Skeletal muscle tissue (tissue), 4 donors: ENCODE data around the gene DSE. TPM values are rescaled to one million over a fixed set of nuclear protein-coding genes. Genes with fewer than 3 reads are reported as not detected.

ENCODE experiments used
- H3K27ac ChIP-seq: one replicate; pipeline ENCODE4 v1.7.0; 2013; ENCODE audit warnings: mild to moderate bottlenecking, low read depth, low read length, inconsistent platforms
- H3K27me3 ChIP-seq, 3 donors: one replicate each; pipeline ENCODE4 v1.7.0; 2013; ENCODE audit warnings: low read length in 3 of 3; ENCODE audit not compliant: control insufficient read depth in 3 of 3, insufficient read depth in 3 of 3
- H3K36me3 ChIP-seq, 3 donors: one replicate each; pipeline ENCODE4 v1.7.0; 2013; ENCODE audit warnings: low read length in 3 of 3; ENCODE audit not compliant: control insufficient read depth in 3 of 3, insufficient read depth in 3 of 3
- H3K4me1 ChIP-seq, 3 donors: one replicate each; pipeline ENCODE4 v1.7.0; 2013; ENCODE audit warnings: low read length in 3 of 3, mild to moderate bottlenecking in 3 of 3; ENCODE audit not compliant: control insufficient read depth in 3 of 3, insufficient read depth in 3 of 3
- H3K4me3 ChIP-seq, 3 donors: one replicate each; pipeline ENCODE4 v1.7.0; 2013; ENCODE audit warnings: low read length in 3 of 3
- H3K9ac ChIP-seq, 3 donors: one replicate each; pipeline ENCODE4 v1.7.0; 2013; ENCODE audit warnings: low read length in 3 of 3, mild to moderate bottlenecking in 3 of 3, moderate library complexity in 2 of 3, low read depth in 1 of 3
- H3K9me3 ChIP-seq, 3 donors: one replicate each; pipeline ENCODE4 v1.7.0; 2013; ENCODE audit warnings: low read length in 3 of 3; ENCODE audit not compliant: control insufficient read depth in 3 of 3
- total RNA-seq: library from RNA; depleted of rRNA; stranded (reverse); fragments of >200 nt; gene quantifications from one replicate; pipeline ENCODE4 v1.2.3, GENCODE V29; 2014
- donor health status: Osteomylitis.

DSE gene
- total RNA-seq, 1 donor from 2014 or later, result 26.1 TPM

GRCh38 chr6:116459927-116460326 lies 89.2 kb downstream of the DSE start:
- Histone ChIP-seq H3K4me1 (peaks cover 10 to 11% (median 10%) of the 10 kb centered on the region in 3 donors), H3K9ac (no peak overlapping the region), H3K36me3 (no peaks in the 10 kb centered on the region), H3K27me3 (no peaks in the 10 kb centered on the region), H3K27ac (no peak overlapping the region), H3K9me3 (no peaks in the 10 kb centered on the region), H3K4me3 (no peak overlapping the region)

- Histone ChIP-seq H3K27me3 (no peaks in the 10 kb centered on the region), H3K4me1 (peaks cover 10 to 11% (median 10%) of the 10 kb centered on the region in 3 donors), H3K9ac (peak within 1 kb of the TSS in 2 of 3 donors; percentile 35 to 61), H3K9me3 (no peaks in the 10 kb centered on the region), H3K27ac (no peak within 1 kb of the TSS), H3K36me3 (no peaks in the 10 kb centered on the region), H3K4me3 (peak within 1 kb of the TSS; percentile 66 to 80 (median 76))
Observed at GRCh38 chr6:116461331-116461931, 90.7 kb downstream of the DSE start, which contains the start of gene CALHM6. CALHM6 (plus strand) TSS chr6:116461375; CDS start chr6:116461930, 555 bp downstream.

- Histone ChIP-seq H3K4me3 (peak overlapping the region; percentile 66 to 80 (median 76)), H3K4me1 (peaks cover 10 to 11% (median 10%) of the 10 kb centered on the region in 3 donors), H3K36me3 (no peaks in the 10 kb centered on the region), H3K27ac (no peak overlapping the region), H3K27me3 (no peaks in the 10 kb centered on the region), H3K9ac (peak overlapping the region in 2 of 3 donors; percentile 35 to 61), H3K9me3 (no peaks in the 10 kb centered on the region)
Observed at GRCh38 chr6:116461932-116462885, 91.5 kb downstream of the DSE start.

GRCh38 chr6:116463301-116463700 lies 92.6 kb downstream of the DSE start:
- Histone ChIP-seq H3K9ac (no peak overlapping the region), H3K9me3 (no peaks in the 10 kb centered on the region), H3K36me3 (no peaks in the 10 kb centered on the region), H3K4me1 (peaks cover 10 to 11% (median 10%) of the 10 kb centered on the region in 3 donors), H3K4me3 (no peak overlapping the region), H3K27ac (no peak overlapping the region), H3K27me3 (no peaks in the 10 kb centered on the region)

GRCh38 chr6:116465246-116465645 lies 94.5 kb downstream of the DSE start:
- Histone ChIP-seq H3K9ac (no peak overlapping the region), H3K9me3 (no peaks in the 10 kb centered on the region), H3K27me3 (no peaks in the 10 kb centered on the region), H3K4me1 (peaks cover 10 to 11% (median 10%) of the 10 kb centered on the region in 3 donors), H3K4me3 (no peak overlapping the region), H3K36me3 (no peaks in the 10 kb centered on the region), H3K27ac (no peak overlapping the region)

GRCh38 chr6:116467096-116467495 lies 96.3 kb downstream of the DSE start:
- Histone ChIP-seq H3K27me3 (no peaks in the 10 kb centered on the region), H3K9me3 (no peaks in the 10 kb centered on the region), H3K36me3 (no peaks in the 10 kb centered on the region), H3K4me3 (no peak overlapping the region), H3K4me1 (peaks cover 4 to 5% (median 5%) of the 10 kb centered on the region in 3 donors), H3K9ac (no peak overlapping the region), H3K27ac (no peak overlapping the region)

GRCh38 chr6:116467514-116467913 lies 96.8 kb downstream of the DSE start:
- H3K27me3 ChIP-seq, result no peaks in the 10 kb centered on the region
- no peaks in the 10 kb centered on the region for H3K9me3 ChIP-seq
- H3K27ac ChIP-seq, result no peak overlapping the region
- H3K36me3 ChIP-seq, result no peaks in the 10 kb centered on the region
- no peak overlapping the region for H3K4me3 ChIP-seq
- H3K4me1 ChIP-seq, result peaks cover under 1 to 1% (median 1%) of the 10 kb centered on the region in 3 donors
- no peak overlapping the region for H3K9ac ChIP-seq

- H3K9ac ChIP-seq, result no peak overlapping the region
- no peak overlapping the region for H3K27ac ChIP-seq
- H3K4me1 ChIP-seq, result no peaks in the 10 kb centered on the region
- no peaks in the 10 kb centered on the region for H3K9me3 ChIP-seq
- no peaks in the 10 kb centered on the region for H3K36me3 ChIP-seq
- H3K4me3 ChIP-seq, result no peak overlapping the region
- no peaks in the 10 kb centered on the region for H3K27me3 ChIP-seq
Observed at GRCh38 chr6:116468293-116468692, 97.5 kb downstream of the DSE start.

- H3K4me3 ChIP-seq, result no peak overlapping the region
- no peaks in the 10 kb centered on the region for H3K36me3 ChIP-seq
- H3K4me1 ChIP-seq, result no peaks in the 10 kb centered on the region
- no peaks in the 10 kb centered on the region for H3K9me3 ChIP-seq
- H3K9ac ChIP-seq, result no peak overlapping the region
- H3K27ac ChIP-seq, result no peak overlapping the region
- no peaks in the 10 kb centered on the region for H3K27me3 ChIP-seq
Observed at GRCh38 chr6:116471531-116471930, 100.8 kb downstream of the DSE start.

GRCh38 chr6:116472706-116473105 lies 102.0 kb downstream of the DSE start:
- Histone ChIP-seq H3K27me3 (no peaks in the 10 kb centered on the region), H3K27ac (no peak overlapping the region), H3K36me3 (no peaks in the 10 kb centered on the region), H3K9me3 (no peaks in the 10 kb centered on the region), H3K4me1 (no peaks in the 10 kb centered on the region), H3K9ac (no peak overlapping the region), H3K4me3 (no peak overlapping the region)
